HepG2 (cell line): Measurements from ENCODE around the gene XRCC5. TPM values are rescaled to one million over a fixed set of nuclear protein-coding genes. Genes with fewer than 3 reads are reported as not detected.

ENCODE experiments used
- CBX5 ChIP-seq: sonication (generic); formaldehyde crosslinking; IDR thresholded peaks from 2 replicates; pipeline ENCODE4 v1.4.0; 2020; ENCODE audit warnings: missing genetic modification reagents, borderline replicate concordance
- CREM ChIP-seq, 2 experiments: sonication (generic) in 1 of 2; formaldehyde crosslinking in 1 of 2; IDR thresholded peaks; 2 replicates each; pipeline versions ENCODE4 v1.4.0 to v1.6.1; 2016 to 2020; ENCODE audit warnings: antibody characterized with exemption in 1 of 2, mild to moderate bottlenecking in 1 of 2, missing genetic modification reagents in 1 of 2
- GATAD1 ChIP-seq: IDR thresholded peaks from 2 replicates; pipeline ENCODE4 v1.6.1; 2016; ENCODE audit warnings: missing genetic modification reagents, missing compliant biosample characterization
- HBP1 ChIP-seq: IDR thresholded peaks from 2 replicates; pipeline ENCODE4 v1.6.1; 2016; ENCODE audit warnings: low read depth, control low read depth
- NR2F2 ChIP-seq: IDR thresholded peaks from 2 replicates; pipeline ENCODE4 v1.6.1; 2012; ENCODE audit warnings: low read depth, inconsistent platforms, borderline replicate concordance
- REPIN1 ChIP-seq: sonication (generic); formaldehyde crosslinking; IDR thresholded peaks from 2 replicates; pipeline ENCODE4 v1.8.0; 2022; ENCODE audit warnings: missing genetic modification reagents, low read depth, mild to moderate bottlenecking, borderline replicate concordance
- SOX5 ChIP-seq: IDR thresholded peaks from 2 replicates; pipeline ENCODE4 v1.6.1; 2016; ENCODE audit warnings: borderline replicate concordance
- TRIM24 ChIP-seq: sonication (generic); formaldehyde crosslinking; IDR thresholded peaks from 2 replicates; pipeline ENCODE4 v1.8.0; 2022; ENCODE audit warnings: mild to moderate bottlenecking, missing genetic modification reagents
- ZFP91 ChIP-seq: sonication (generic); formaldehyde crosslinking; IDR thresholded peaks from 2 replicates; pipeline ENCODE4 v1.9.0; 2022; ENCODE audit warnings: missing genetic modification reagents, mild to moderate bottlenecking, borderline replicate concordance
- ZFX ChIP-seq: sonication (generic); formaldehyde crosslinking; IDR thresholded peaks from 2 replicates; pipeline ENCODE4 v1.4.0; 2020; ENCODE audit warnings: mild to moderate bottlenecking, low read depth, missing genetic modification reagents, moderate library complexity
- ZMYM4 ChIP-seq: sonication (generic); formaldehyde crosslinking; IDR thresholded peaks from 2 replicates; pipeline ENCODE4 v1.8.1; 2023; ENCODE audit warnings: mild to moderate bottlenecking, missing genetic modification reagents
- ZNF142 ChIP-seq: sonication (generic); formaldehyde crosslinking; IDR thresholded peaks from 2 replicates; pipeline ENCODE4 v1.4.0; 2020; ENCODE audit warnings: missing genetic modification reagents
- ZNF512 ChIP-seq: sonication (generic); formaldehyde crosslinking; IDR thresholded peaks from 2 replicates; pipeline ENCODE4 v1.4.0; 2020; ENCODE audit warnings: mild to moderate bottlenecking, missing genetic modification reagents
- ZNF567 ChIP-seq: sonication (generic); formaldehyde crosslinking; IDR thresholded peaks from 2 replicates; pipeline ENCODE4 v1.8.1; 2023; ENCODE audit warnings: mild to moderate bottlenecking, missing genetic modification reagents, borderline replicate concordance
- ZNF629 ChIP-seq: sonication (generic); formaldehyde crosslinking; conservative IDR thresholded peaks from 2 replicates; pipeline ENCODE4 v1.5.0; 2020; ENCODE audit warnings: missing genetic modification reagents
- polyA plus RNA-seq, 8 experiments: library from polyadenylated mRNA; depleted of rRNA in 3 of 8; stranded (reverse) in 7 of 8; unstranded in 1 of 8; fragments of >200 nt; fragmentation: Illumina TruSeq in 4 of 8; extraction: Trizol in 4 of 8; gene quantifications; 2 replicates each; pipeline versions ENCODE4 v1.2.1 to v1.2.3, GENCODE V29; 2011 to 2016; ENCODE audit warnings: low read depth in 4 of 8, missing spikeins in 1 of 8, mixed read lengths in 1 of 8; ENCODE audit not compliant: insufficient read depth in 1 of 8
- total RNA-seq, 5 experiments: library from RNA; depleted of rRNA; stranded (reverse); fragments of >200 nt; fragmentation: Illumina TruSeq; extraction: Trizol; gene quantifications; 2 replicates each; pipeline ENCODE4 v1.2.3, GENCODE V29; 2016; ENCODE audit warnings: low read depth in 1 of 5
- TF ChIP-seq, protein P1 (sequence below): IDR thresholded peaks from 2 replicates; pipeline ENCODE4 v1.6.1; 2018; ENCODE audit warnings: missing genetic modification reagents, mild to moderate bottlenecking, missing compliant biosample characterization
- TF ChIP-seq, protein P2 (sequence below): sonication (generic); formaldehyde crosslinking; IDR thresholded peaks from 2 replicates; pipeline ENCODE4 v1.8.1; 2023; ENCODE audit warnings: mild to moderate bottlenecking, missing genetic modification reagents, borderline replicate concordance

Gene XRCC5
- total and polyA plus RNA-seq, 2 of the 13 experiments (the other 11 are each of a cell fraction or from before 2014, with no cell fraction given) = 264 to 454 TPM

DNA sequence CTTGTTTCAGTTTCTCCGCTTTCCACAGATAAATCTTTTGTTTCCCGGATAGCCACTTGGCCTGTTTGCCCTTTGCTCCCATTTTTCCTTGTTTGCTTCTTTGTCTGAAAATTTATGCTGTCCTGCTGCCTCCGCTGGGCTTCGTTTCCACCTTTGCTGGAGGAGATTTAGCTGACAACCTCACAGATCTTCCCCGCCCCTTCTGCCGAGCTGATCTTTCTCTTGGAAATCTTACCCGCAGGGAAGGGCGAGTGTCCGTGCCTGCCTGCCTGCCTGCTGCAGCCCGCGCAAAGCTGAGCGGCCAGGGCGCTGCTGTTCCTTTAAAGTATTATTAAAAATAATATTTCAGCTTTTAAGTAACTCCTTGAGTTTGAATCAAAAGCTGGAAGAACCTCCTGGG, 1.4 kb upstream of the XRCC5 start (continued):
- TF ChIP-seq ZNF512 (CRISPR knock-in tag) (peak; percentile 37; the same call in 1 of the 2 replicates), SOX5 (CRISPR knock-in tag) (0 out of 2 replicates have a peak, but pooled peaks have one; percentile 10), ZFX (CRISPR knock-in tag) (peak; percentile 54), ZNF567 (CRISPR knock-in tag) (0 out of 2 replicates have a peak, but pooled peaks have one; percentile 78), NR2F2 (no peak), ZFP91 (CRISPR knock-in tag) (0 out of 2 replicates have a peak, but pooled peaks have one; percentile 26), GATAD1 (CRISPR knock-in tag) (peak; percentile 55; the same call in 1 of the 2 replicates), CREM (IDR thresholded peaks at IDR 0.05) (no peak), CREM (CRISPR knock-in tag; IDR thresholded peaks at IDR 0.05) (no peak), ZNF142 (peak; percentile 75; the same call in 1 of the 2 replicates), REPIN1 (CRISPR knock-in tag) (no peak), TRIM24 (CRISPR knock-in tag) (no peak), HBP1 (CRISPR knock-in tag) (no peak), CBX5 (no peak), ZMYM4 (CRISPR knock-in tag) (no peak), ZNF629 (CRISPR knock-in tag) (no peak)
- TF ChIP-seq, protein P1, sequence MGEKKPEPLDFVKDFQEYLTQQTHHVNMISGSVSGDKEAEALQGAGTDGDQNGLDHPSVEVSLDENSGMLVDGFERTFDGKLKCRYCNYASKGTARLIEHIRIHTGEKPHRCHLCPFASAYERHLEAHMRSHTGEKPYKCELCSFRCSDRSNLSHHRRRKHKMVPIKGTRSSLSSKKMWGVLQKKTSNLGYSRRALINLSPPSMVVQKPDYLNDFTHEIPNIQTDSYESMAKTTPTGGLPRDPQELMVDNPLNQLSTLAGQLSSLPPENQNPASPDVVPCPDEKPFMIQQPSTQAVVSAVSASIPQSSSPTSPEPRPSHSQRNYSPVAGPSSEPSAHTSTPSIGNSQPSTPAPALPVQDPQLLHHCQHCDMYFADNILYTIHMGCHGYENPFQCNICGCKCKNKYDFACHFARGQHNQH = peak; percentile 43; the same call in 1 of the 2 replicates
- TF ChIP-seq, protein P2, sequence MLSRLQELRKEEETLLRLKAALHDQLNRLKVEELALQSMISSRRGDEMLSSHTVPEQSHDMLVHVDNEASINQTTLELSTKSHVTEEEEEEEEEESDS = 0 out of 2 replicates have a peak, but pooled peaks have one; percentile 18
